ENCODE measurements around the gene GXYLT1. TPM values are rescaled to one million over a fixed set of nuclear protein-coding genes. Genes with fewer than 3 reads are reported as not detected.

Gene GXYLT1
- total and polyA plus RNA-seq, 2 experiments from 2014 or later, result 6.9 to 15.6 TPM

DNA sequence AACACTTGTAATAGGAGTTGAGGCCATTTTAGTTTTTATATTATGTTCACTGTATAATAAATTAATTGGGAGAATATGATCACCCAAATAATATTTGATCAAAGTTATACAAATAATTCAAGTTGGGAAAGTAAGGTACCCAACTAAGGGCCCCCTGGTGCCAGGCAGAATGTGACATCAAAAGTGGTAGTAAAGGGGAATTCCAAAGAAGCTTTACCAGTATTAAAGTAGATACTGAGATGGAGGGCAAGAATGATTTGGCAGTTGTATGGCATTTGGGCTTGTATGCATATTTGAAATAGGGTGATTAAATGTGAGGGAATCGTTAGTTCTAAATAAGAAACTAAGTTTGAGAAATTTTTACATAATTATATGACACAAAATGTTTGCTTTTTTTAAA lies 17.7 kb downstream of the GXYLT1 start:
- Histone ChIP-seq H3K4me1 (ENCODE audit: low read depth) (peaks cover 20% of the 10 kb centered on the region), H3K4me3 (no peak overlapping the region), H3K36me3 (no peaks in the 10 kb centered on the region), H3K9me3 (ENCODE audit: low read depth) (no peaks in the 10 kb centered on the region), H3K27me3 (no peaks in the 10 kb centered on the region), H3K27ac (no peak overlapping the region)
- TF ChIP-seq, protein P1, sequence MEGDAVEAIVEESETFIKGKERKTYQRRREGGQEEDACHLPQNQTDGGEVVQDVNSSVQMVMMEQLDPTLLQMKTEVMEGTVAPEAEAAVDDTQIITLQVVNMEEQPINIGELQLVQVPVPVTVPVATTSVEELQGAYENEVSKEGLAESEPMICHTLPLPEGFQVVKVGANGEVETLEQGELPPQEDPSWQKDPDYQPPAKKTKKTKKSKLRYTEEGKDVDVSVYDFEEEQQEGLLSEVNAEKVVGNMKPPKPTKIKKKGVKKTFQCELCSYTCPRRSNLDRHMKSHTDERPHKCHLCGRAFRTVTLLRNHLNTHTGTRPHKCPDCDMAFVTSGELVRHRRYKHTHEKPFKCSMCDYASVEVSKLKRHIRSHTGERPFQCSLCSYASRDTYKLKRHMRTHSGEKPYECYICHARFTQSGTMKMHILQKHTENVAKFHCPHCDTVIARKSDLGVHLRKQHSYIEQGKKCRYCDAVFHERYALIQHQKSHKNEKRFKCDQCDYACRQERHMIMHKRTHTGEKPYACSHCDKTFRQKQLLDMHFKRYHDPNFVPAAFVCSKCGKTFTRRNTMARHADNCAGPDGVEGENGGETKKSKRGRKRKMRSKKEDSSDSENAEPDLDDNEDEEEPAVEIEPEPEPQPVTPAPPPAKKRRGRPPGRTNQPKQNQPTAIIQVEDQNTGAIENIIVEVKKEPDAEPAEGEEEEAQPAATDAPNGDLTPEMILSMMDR (IDR thresholded peaks at IDR 0.05; ENCODE audit: low read depth, low read length), result no peak
- no peak for DNase-seq (ENCODE audit: low read depth in 1 of 2, low spot score in 1 of 2)

- DNase-seq (ENCODE audit: low read depth in 1 of 2, low spot score in 1 of 2), result peak in 1 of 2 donors; percentile 14
- H3K27ac ChIP-seq, result peak overlapping the region; percentile 26
Measured at GRCh38 chr12:42125388-42125767, 19.3 kb downstream of the GXYLT1 start.

GRCh38 chr12:42124764-42125387 lies 19.8 kb downstream of the GXYLT1 start:
- H3K36me3 ChIP-seq, result no peaks in the 10 kb centered on the region
- no peak for DNase-seq (ENCODE audit: low read depth in 1 of 2, low spot score in 1 of 2)
- TF ChIP-seq, protein P1 (IDR thresholded peaks at IDR 0.05; ENCODE audit: low read depth, low read length), result no peak
- H3K9me3 ChIP-seq (ENCODE audit: low read depth), result no peaks in the 10 kb centered on the region
- peak overlapping the region; percentile 26 for H3K27ac ChIP-seq
- H3K4me1 ChIP-seq (ENCODE audit: low read depth), result peaks cover 15% of the 10 kb centered on the region
- no peak overlapping the region for H3K4me3 ChIP-seq
- no peaks in the 10 kb centered on the region for H3K27me3 ChIP-seq

More at GRCh38 chr12:42125388-42125767, 19.3 kb downstream of the GXYLT1 start:
- Histone ChIP-seq H3K36me3 (no peaks in the 10 kb centered on the region), H3K4me1 (ENCODE audit: low read depth) (peaks cover 20% of the 10 kb centered on the region), H3K4me3 (no peak overlapping the region), H3K27me3 (no peaks in the 10 kb centered on the region), H3K9me3 (ENCODE audit: low read depth) (no peaks in the 10 kb centered on the region)
- TF ChIP-seq, protein P1 (IDR thresholded peaks at IDR 0.05; ENCODE audit: low read depth, low read length), result no peak

DNA sequence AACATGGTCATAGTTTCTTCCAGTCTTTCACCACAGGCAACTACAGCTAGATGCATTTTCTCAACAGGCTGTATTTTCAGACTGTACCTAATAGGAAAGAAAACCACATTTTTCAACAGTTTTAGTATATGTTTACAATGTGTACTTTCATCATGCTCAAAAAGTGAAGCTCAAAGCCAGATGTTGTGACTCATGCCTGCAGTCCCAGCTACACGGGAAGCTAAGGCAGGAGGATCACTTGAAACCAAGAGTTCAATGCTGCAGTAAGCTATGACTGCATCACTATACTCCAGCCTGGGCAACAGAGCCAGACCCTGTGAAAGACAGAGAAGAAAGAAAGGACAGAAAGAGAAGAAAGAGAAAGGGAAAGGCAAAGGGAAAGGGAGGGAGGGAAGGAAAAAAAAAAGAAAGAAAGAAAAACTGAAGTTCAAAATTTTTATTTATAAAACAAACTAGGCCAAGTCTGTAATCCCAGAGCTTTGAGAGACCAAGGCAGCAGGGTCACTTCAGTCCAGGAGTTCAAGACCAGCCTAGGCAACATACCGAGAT lies 25.5 kb downstream of the GXYLT1 start:
- TF ChIP-seq, protein P1 (IDR thresholded peaks at IDR 0.05; ENCODE audit: low read depth, low read length), result no peak
- peaks cover 11% of the 10 kb centered on the region for H3K36me3 ChIP-seq
- no peak overlapping the region for H3K4me3 ChIP-seq
- DNase-seq (ENCODE audit: low read depth in 1 of 2, low spot score in 1 of 2), result peak in 1 of 2 donors; percentile 70
- no peaks in the 10 kb centered on the region for H3K27me3 ChIP-seq
- no peaks in the 10 kb centered on the region for H3K4me1 ChIP-seq (ENCODE audit: low read depth)
- H3K9me3 ChIP-seq (ENCODE audit: low read depth), result no peaks in the 10 kb centered on the region
- H3K27ac ChIP-seq, result no peak overlapping the region

DNA sequence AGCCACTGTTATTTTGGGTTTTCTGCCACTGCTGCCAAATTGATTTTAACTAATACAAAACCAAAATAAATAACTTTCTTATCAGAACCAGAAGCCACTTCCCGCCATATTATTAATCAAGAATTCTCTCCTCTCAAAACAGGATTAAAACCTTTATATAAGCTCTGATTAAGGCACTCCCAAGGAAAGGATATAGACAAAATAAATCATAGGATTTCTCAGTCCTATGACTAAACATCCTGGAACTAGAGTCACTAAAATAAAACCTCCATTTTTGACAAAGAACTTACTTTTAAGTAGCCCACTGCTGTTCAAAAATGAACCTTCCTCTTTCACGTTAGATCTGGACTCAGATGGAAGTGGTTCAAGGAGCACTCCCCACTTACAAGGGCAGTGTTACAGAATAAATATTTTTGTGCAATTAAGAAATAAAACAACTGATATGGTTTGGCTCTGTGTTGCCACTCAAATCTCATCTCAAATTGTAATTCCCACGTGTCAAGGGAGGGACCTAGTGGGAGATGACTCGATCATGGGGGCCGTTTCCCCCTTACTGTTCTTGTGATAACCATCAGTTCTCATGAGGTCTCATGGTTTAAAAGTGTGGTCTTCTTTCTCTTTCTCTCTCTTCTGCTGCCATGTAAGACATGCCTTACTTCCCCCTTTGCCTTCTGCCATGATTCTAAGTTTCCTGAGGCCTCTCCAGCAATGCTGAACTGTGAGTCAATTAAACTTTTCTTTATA lies 26.4 kb downstream of the GXYLT1 start:
- TF ChIP-seq, protein P1 (IDR thresholded peaks at IDR 0.05; ENCODE audit: low read depth, low read length), result no peak
- Histone ChIP-seq H3K9me3 (ENCODE audit: low read depth) (no peaks in the 10 kb centered on the region), H3K4me1 (ENCODE audit: low read depth) (no peaks in the 10 kb centered on the region), H3K4me3 (no peak overlapping the region), H3K27me3 (no peaks in the 10 kb centered on the region), H3K36me3 (peaks cover 11% of the 10 kb centered on the region), H3K27ac (no peak overlapping the region)
- DNase-seq (ENCODE audit: low read depth in 1 of 2, low spot score in 1 of 2), result no peak

All from cardiac muscle cell (in vitro differentiated cells and primary cell).